Neural progenitor cell (in vitro differentiated cells): ENCODE data around the gene ARMC3. TPM values are rescaled to one million over a fixed set of nuclear protein-coding genes. Genes with fewer than 3 reads are reported as not detected.

Source experiments
- DNase-seq: peaks from one replicate; pipeline ENCODE4 v3.0.0-alpha.2; 2016; ENCODE audit warnings: low spot score
- H2AFZ ChIP-seq: fragments of 200-600 bp; sonication (generic); replicated peaks from 2 replicates; pipeline ENCODE4 v1.6.1; 2016; ENCODE audit warnings: antibody characterized with exemption
- H3F3A ChIP-seq: fragments of 200-600 bp; sonication (generic); 2 replicates; pipeline ENCODE4 v1.6.1; 2016; ENCODE audit warnings: antibody characterized with exemption, low read depth
- H3K27ac ChIP-seq: fragments of 200-600 bp; sonication (generic); 2 replicates; pipeline ENCODE4 v1.5.1; 2016; ENCODE audit warnings: mild to moderate bottlenecking
- H3K27me3 ChIP-seq: fragments of 200-600 bp; sonication (generic); 2 replicates; pipeline ENCODE4 v1.6.1; 2016; ENCODE audit warnings: mild to moderate bottlenecking, moderate library complexity
- H3K36me3 ChIP-seq: fragments of 200-600 bp; sonication (generic); 2 replicates; pipeline ENCODE4 v1.5.1; 2016
- H3K4me1 ChIP-seq: fragments of 200-600 bp; sonication (generic); 2 replicates; pipeline ENCODE4 v1.6.1; 2016; ENCODE audit warnings: mixed run types
- H3K4me2 ChIP-seq: fragments of 200-600 bp; sonication (generic); 2 replicates; pipeline ENCODE4 v1.6.1; 2016
- H3K4me3 ChIP-seq: fragments of 200-600 bp; sonication (generic); 2 replicates; pipeline ENCODE4 v1.5.1; 2016
- H3K79me2 ChIP-seq: fragments of 200-600 bp; sonication (generic); 2 replicates; pipeline ENCODE4 v1.6.1; 2016; ENCODE audit warnings: low read depth
- H3K9ac ChIP-seq: fragments of 200-600 bp; sonication (generic); 2 replicates; pipeline ENCODE4 v1.6.1; 2016
- H3K9me3 ChIP-seq: fragments of 200-600 bp; sonication (generic); 2 replicates; pipeline ENCODE4 v1.5.1; 2016; ENCODE audit warnings: low read depth
- H4K20me1 ChIP-seq: fragments of 200-600 bp; sonication (generic); 2 replicates; pipeline ENCODE4 v1.6.1; 2016; ENCODE audit warnings: low read depth
- H3K27ac Mint-ChIP-seq: 3 replicates; pipeline ENCODE4 v1.8.0; 2021; ENCODE audit warnings: mixed read lengths
- H3K27me3 Mint-ChIP-seq: 2 replicates; pipeline ENCODE4 v1.8.0; 2022; ENCODE audit warnings: low read depth, mild to moderate bottlenecking, inconsistent platforms, moderate library complexity, mixed read lengths; ENCODE audit not compliant: insufficient read depth
- H3K36me3 Mint-ChIP-seq: 3 replicates; pipeline ENCODE4 v1.8.0; 2021; ENCODE audit warnings: mixed read lengths
- H3K4me1 Mint-ChIP-seq: 3 replicates; pipeline ENCODE4 v1.8.0; 2021; ENCODE audit warnings: mixed read lengths
- H3K4me3 Mint-ChIP-seq: 3 replicates; pipeline ENCODE4 v1.8.0; 2021; ENCODE audit warnings: mild to moderate bottlenecking, moderate library complexity, mixed read lengths
- H3K9me3 Mint-ChIP-seq: 3 replicates; pipeline ENCODE4 v1.8.0; 2020; ENCODE audit warnings: mixed read lengths
- EZH2 ChIP-seq: fragments of 200-600 bp; sonication (generic); IDR thresholded peaks from 2 replicates; pipeline ENCODE4 v1.6.1; 2017; ENCODE audit warnings: antibody characterized with exemption, mild to moderate bottlenecking, moderate library complexity
- EZH2phosphoT487 ChIP-seq: fragments of 200-600 bp; sonication (generic); IDR thresholded peaks from 2 replicates; pipeline ENCODE4 v1.6.1; 2017; ENCODE audit warnings: antibody characterized with exemption
- total RNA-seq: library from RNA; depleted of rRNA; stranded (reverse); fragments of >200 nt; gene quantifications from 2 replicates; pipeline ENCODE4 v1.2.3, GENCODE V29; 2015; ENCODE audit warnings: low replicate concordance
- TF ChIP-seq, protein P1 (sequence below): fragments of 200-600 bp; sonication (generic); IDR thresholded peaks from 2 replicates; pipeline ENCODE4 v1.5.1; 2017; ENCODE audit warnings: antibody characterized with exemption, mild to moderate bottlenecking

Gene ARMC3
- total RNA-seq, 1 donor from 2014 or later: 14.6 TPM

DNA sequence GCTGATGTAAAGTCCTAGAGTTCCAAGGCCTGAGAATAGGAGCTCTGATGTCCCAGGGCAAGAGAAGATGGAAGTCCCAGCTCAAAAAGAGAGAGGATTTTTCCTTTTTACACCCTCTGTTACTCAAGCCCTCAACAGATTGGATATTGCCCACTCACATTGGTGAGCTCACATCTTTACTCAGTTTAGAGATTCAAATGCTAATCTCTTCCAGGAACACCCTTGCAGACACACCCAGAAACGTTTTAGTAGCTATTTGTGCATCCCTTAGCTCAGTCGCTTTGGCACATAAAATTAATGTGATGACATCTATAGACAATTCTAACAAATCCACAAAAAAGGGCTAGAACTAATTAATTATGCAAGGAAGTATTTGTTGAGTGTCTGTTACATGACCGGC lies 27.1 kb downstream of the ARMC3 start:
- peaks cover 2% of the 10 kb centered on the region for H3K27me3 Mint-ChIP-seq
- H3K4me1 Mint-ChIP-seq: peaks cover 2% of the 10 kb centered on the region
- H3K4me2 ChIP-seq: no peak overlapping the region
- H3K9ac ChIP-seq: no peak overlapping the region
- H3K36me3 Mint-ChIP-seq: no peaks in the 10 kb centered on the region
- peaks cover 8% of the 10 kb centered on the region for H3K9me3 Mint-ChIP-seq
- H3K27ac ChIP-seq: no peak overlapping the region
- no peak for DNase-seq
- no peaks in the 10 kb centered on the region for H3K36me3 ChIP-seq
- H3K27ac Mint-ChIP-seq: no peak overlapping the region
- no peaks in the 10 kb centered on the region for H3K4me1 ChIP-seq
- H3K27me3 ChIP-seq: no peaks in the 10 kb centered on the region
- no peak for TF ChIP-seq EZH2phosphoT487
- no peak for TF ChIP-seq EZH2
- TF ChIP-seq, protein P1, sequence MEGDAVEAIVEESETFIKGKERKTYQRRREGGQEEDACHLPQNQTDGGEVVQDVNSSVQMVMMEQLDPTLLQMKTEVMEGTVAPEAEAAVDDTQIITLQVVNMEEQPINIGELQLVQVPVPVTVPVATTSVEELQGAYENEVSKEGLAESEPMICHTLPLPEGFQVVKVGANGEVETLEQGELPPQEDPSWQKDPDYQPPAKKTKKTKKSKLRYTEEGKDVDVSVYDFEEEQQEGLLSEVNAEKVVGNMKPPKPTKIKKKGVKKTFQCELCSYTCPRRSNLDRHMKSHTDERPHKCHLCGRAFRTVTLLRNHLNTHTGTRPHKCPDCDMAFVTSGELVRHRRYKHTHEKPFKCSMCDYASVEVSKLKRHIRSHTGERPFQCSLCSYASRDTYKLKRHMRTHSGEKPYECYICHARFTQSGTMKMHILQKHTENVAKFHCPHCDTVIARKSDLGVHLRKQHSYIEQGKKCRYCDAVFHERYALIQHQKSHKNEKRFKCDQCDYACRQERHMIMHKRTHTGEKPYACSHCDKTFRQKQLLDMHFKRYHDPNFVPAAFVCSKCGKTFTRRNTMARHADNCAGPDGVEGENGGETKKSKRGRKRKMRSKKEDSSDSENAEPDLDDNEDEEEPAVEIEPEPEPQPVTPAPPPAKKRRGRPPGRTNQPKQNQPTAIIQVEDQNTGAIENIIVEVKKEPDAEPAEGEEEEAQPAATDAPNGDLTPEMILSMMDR: no peak
- peak overlapping the region; percentile 8 for H2AFZ ChIP-seq
- no peaks in the 10 kb centered on the region for H3K9me3 ChIP-seq
- H3K4me3 Mint-ChIP-seq: no peak overlapping the region
- no peaks in the 10 kb centered on the region for H4K20me1 ChIP-seq
- H3K79me2 ChIP-seq: no peaks in the 10 kb centered on the region
- H3F3A ChIP-seq: no peaks in the 10 kb centered on the region
- no peak overlapping the region for H3K4me3 ChIP-seq

DNA sequence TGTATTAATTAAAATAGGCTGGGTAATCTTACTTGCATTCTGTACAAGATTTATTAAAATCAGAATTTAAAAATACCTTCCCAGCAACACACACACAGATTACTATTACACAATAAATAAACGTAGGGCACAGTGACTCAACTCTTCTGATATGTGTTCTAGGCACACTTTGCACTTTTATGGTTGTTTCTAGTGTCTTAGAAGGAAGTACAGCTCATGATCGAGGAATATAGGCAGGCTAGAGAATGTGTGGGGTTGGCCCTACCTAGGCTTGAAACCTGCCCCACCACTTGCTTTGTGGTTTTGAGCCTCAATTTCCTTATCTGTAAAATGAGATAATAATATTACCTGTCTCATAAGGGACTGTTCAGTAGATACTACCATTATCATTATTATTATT lies 30.5 kb downstream of the ARMC3 start:
- H3K4me2 ChIP-seq: no peak overlapping the region
- H3K27ac ChIP-seq: no peak overlapping the region
- H3K36me3 ChIP-seq: no peaks in the 10 kb centered on the region
- no peak for DNase-seq
- H3K4me3 Mint-ChIP-seq: no peak overlapping the region
- no peaks in the 10 kb centered on the region for H3K27me3 ChIP-seq
- H3K4me3 ChIP-seq: no peak overlapping the region
- H3K79me2 ChIP-seq: no peaks in the 10 kb centered on the region
- H3K9me3 Mint-ChIP-seq: peaks cover 3% of the 10 kb centered on the region
- no peak overlapping the region for H3K9ac ChIP-seq
- peaks cover 3% of the 10 kb centered on the region for H3K4me1 Mint-ChIP-seq
- H3K27ac Mint-ChIP-seq: no peak overlapping the region
- H4K20me1 ChIP-seq: no peaks in the 10 kb centered on the region
- TF ChIP-seq, protein P1: no peak
- TF ChIP-seq EZH2 (no peak), EZH2phosphoT487 (no peak)
- H3K36me3 Mint-ChIP-seq: no peaks in the 10 kb centered on the region
- H2AFZ ChIP-seq: no peak overlapping the region
- no peaks in the 10 kb centered on the region for H3K9me3 ChIP-seq
- H3K4me1 ChIP-seq: no peaks in the 10 kb centered on the region
- no peaks in the 10 kb centered on the region for H3F3A ChIP-seq
- peaks cover 2% of the 10 kb centered on the region for H3K27me3 Mint-ChIP-seq

DNA sequence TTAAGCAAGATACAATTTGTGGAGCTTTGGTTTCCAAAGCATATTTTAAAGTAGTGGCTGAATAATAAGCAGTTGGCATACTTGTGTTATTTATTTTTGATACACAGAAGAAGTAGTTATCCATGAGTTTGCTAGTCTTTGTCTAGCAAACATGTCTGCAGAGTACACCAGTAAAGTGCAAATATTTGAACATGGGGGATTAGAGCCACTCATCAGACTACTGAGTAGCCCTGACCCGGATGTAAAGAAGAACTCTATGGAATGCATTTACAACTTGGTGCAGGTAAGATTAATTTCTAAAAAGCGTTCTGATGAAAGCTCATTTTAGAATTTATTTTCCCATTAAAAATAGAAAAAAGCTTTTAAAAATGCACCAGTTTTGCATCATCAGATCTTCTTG lies 31.4 kb downstream of the ARMC3 start:
- no peaks in the 10 kb centered on the region for H3F3A ChIP-seq
- H3K9me3 Mint-ChIP-seq: no peaks in the 10 kb centered on the region
- no peak overlapping the region for H3K4me3 Mint-ChIP-seq
- no peaks in the 10 kb centered on the region for H3K36me3 Mint-ChIP-seq
- DNase-seq: no peak
- H2AFZ ChIP-seq: no peak overlapping the region
- no peaks in the 10 kb centered on the region for H3K79me2 ChIP-seq
- no peak overlapping the region for H3K27ac Mint-ChIP-seq
- TF ChIP-seq EZH2phosphoT487 (no peak), EZH2 (no peak)
- TF ChIP-seq, protein P1: no peak
- H4K20me1 ChIP-seq: no peaks in the 10 kb centered on the region
- H3K27me3 Mint-ChIP-seq: peaks cover 2% of the 10 kb centered on the region
- H3K9ac ChIP-seq: no peak overlapping the region
- no peaks in the 10 kb centered on the region for H3K36me3 ChIP-seq
- no peaks in the 10 kb centered on the region for H3K4me1 ChIP-seq
- H3K27me3 ChIP-seq: no peaks in the 10 kb centered on the region
- no peak overlapping the region for H3K4me2 ChIP-seq
- peaks cover 3% of the 10 kb centered on the region for H3K4me1 Mint-ChIP-seq
- no peaks in the 10 kb centered on the region for H3K9me3 ChIP-seq
- H3K4me3 ChIP-seq: no peak overlapping the region
- no peak overlapping the region for H3K27ac ChIP-seq

DNA sequence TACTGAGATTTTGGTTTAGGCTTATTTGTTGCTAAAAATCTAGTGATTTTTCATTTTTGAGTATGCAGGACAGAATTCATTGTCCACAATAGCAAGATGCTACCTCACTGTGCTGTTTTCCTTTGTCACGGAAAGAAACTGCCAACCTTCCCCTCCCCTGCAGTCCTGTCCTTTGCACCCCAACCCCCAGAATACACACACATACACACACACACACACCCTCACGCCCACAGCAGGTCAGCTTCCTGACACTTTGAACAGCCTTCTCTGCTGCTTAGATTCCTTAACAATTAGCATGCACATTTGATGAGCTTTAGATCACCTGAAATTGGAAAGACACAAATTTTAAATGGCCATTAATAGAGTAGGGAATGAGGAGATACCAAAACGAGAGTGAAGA lies 32.1 kb downstream of the ARMC3 start:
- no peaks in the 10 kb centered on the region for H3K36me3 ChIP-seq
- no peaks in the 10 kb centered on the region for H3K79me2 ChIP-seq
- H3K27me3 ChIP-seq: no peaks in the 10 kb centered on the region
- H3K27ac Mint-ChIP-seq: no peak overlapping the region
- DNase-seq: no peak
- no peaks in the 10 kb centered on the region for H3F3A ChIP-seq
- H3K27me3 Mint-ChIP-seq: peaks cover 2% of the 10 kb centered on the region
- no peak for TF ChIP-seq EZH2
- TF ChIP-seq, protein P1: no peak
- TF ChIP-seq EZH2phosphoT487: no peak
- H3K9ac ChIP-seq: no peak overlapping the region
- peaks cover 3% of the 10 kb centered on the region for H3K4me1 Mint-ChIP-seq
- H4K20me1 ChIP-seq: no peaks in the 10 kb centered on the region
- no peaks in the 10 kb centered on the region for H3K9me3 Mint-ChIP-seq
- no peak overlapping the region for H3K4me2 ChIP-seq
- H3K4me3 Mint-ChIP-seq: no peak overlapping the region
- no peaks in the 10 kb centered on the region for H3K9me3 ChIP-seq
- no peak overlapping the region for H3K27ac ChIP-seq
- H2AFZ ChIP-seq: no peak overlapping the region
- H3K4me3 ChIP-seq: no peak overlapping the region
- H3K36me3 Mint-ChIP-seq: no peaks in the 10 kb centered on the region
- no peaks in the 10 kb centered on the region for H3K4me1 ChIP-seq
